ENCODE results near the gene CACNA1D. TPM values are rescaled to one million over a fixed set of nuclear protein-coding genes. Genes with fewer than 3 reads are reported as not detected.

CACNA1D gene
- total RNA-seq, 5 donors from 2014 or later (not counting 1 experiment from before 2014, with no cell fraction given): 0.09 to 0.47 (median 0.34) TPM; not detected in 1

DNA sequence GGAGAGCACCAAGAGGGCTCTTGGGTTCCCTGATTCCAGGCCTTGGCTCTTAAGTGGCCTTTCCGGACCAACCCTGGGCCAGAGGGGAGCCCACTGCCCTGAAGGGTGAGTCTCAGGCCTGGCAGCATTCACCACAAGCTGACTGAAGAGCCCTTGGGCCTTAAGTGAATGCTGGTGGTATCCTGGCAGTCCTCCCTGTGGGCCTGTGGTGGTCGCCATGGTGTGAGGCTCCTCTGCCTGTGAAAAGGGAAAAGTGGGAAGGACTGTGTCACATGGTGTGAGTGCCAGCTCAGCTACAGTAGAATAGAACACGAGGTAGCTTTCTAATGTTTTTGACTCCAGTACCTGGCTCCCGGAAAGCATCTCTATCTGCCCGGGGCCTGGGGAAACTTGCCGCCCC is 336.5 kb downstream of the CACNA1D start:
- Histone ChIP-seq H3K27me3 (replicated peaks in 1 of 2; ENCODE audit: control insufficient read depth in 2 of 2, extremely low read depth in 1 of 2, insufficient read depth in 2 of 2, low read length in 1 of 2) (no peaks in the 10 kb centered on the region), H3K9me3 (no peaks in the 10 kb centered on the region), H3K36me3 (ENCODE audit: control insufficient read depth in 2 of 2, extremely low read depth in 1 of 2, insufficient read depth in 1 of 2, low read length in 1 of 2) (no peaks in the 10 kb centered on the region), H3K27ac (ENCODE audit: low read length) (no peak overlapping the region), H3K4me3 (ENCODE audit: control insufficient read depth in 1 of 2, extremely low read depth in 1 of 2, low read length in 1 of 2) (no peak overlapping the region), H3K4me1 (ENCODE audit: control insufficient read depth in 1 of 2, extremely low read depth in 1 of 2, insufficient read depth in 2 of 2, low read length in 2 of 2) (no peaks in the 10 kb centered on the region)
- ChIA-PET CTCF (no interaction called here), POLR2A (no interaction called here)
- no peak for DNase-seq
- H3K27ac Mint-ChIP-seq: no peak overlapping the region
- no peaks in the 10 kb centered on the region for H3K4me1 Mint-ChIP-seq
- 94% methylated on average over 6 of the region's 6 CpGs for WGBS (ENCODE audit: insufficient coverage)
- H3K27me3 Mint-ChIP-seq: no peaks in the 10 kb centered on the region
- no peaks in the 10 kb centered on the region for H3K9me3 Mint-ChIP-seq
- no peak overlapping the region for H3K4me3 Mint-ChIP-seq
- no peak for ATAC-seq (replicated peaks in 1 of 4)
- H3K36me3 Mint-ChIP-seq: no peaks in the 10 kb centered on the region

- WGBS (ENCODE audit: insufficient coverage): 91% methylated on average over 5 of the region's 9 CpGs
- Mint-ChIP-seq H3K4me1 (no peaks in the 10 kb centered on the region), H3K9me3 (no peaks in the 10 kb centered on the region), H3K27ac (no peak overlapping the region), H3K36me3 (no peaks in the 10 kb centered on the region), H3K4me3 (no peak overlapping the region), H3K27me3 (peaks cover 0 to 2% of the 10 kb centered on the region in 2 donors)
- Histone ChIP-seq H3K27ac (ENCODE audit: low read length) (no peak overlapping the region), H3K4me3 (ENCODE audit: control insufficient read depth in 1 of 2, extremely low read depth in 1 of 2, low read length in 1 of 2) (no peak overlapping the region), H3K9me3 (no peaks in the 10 kb centered on the region), H3K27me3 (replicated peaks in 1 of 2; ENCODE audit: control insufficient read depth in 2 of 2, extremely low read depth in 1 of 2, insufficient read depth in 2 of 2, low read length in 1 of 2) (peaks cover 0 to 10% of the 10 kb centered on the region in 2 experiments), H3K4me1 (ENCODE audit: control insufficient read depth in 1 of 2, extremely low read depth in 1 of 2, insufficient read depth in 2 of 2, low read length in 2 of 2) (no peaks in the 10 kb centered on the region), H3K36me3 (ENCODE audit: control insufficient read depth in 2 of 2, extremely low read depth in 1 of 2, insufficient read depth in 1 of 2, low read length in 1 of 2) (no peaks in the 10 kb centered on the region)
- DNase-seq (no peak), ATAC-seq (replicated peaks in 1 of 4) (no peak)
- POLR2A ChIA-PET: no interaction called here
- CTCF ChIA-PET: no interaction called here
Observed at GRCh38 chr3:53833053-53833645, 338.7 kb downstream of the CACNA1D start.

DNA sequence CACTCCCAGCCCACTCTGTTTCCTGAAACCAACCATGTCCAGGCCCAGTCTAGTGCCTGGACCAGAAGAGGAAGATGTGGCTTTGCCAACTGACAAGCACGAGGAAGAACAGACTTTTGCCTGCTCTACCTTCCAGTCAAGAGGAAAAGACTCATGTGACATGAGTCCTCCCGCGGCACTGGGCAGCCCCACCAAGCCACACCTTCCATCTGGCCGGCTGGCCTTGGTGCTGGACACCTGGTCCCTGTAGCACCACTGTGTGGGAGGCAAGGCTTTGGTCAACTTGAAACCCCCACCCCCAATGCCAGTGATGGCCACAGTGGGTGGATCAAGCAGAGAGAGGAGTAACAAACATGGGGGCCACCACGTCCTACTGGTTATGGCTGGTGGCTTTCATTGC is 339.3 kb downstream of the CACNA1D start:
- no peak overlapping the region for H3K27ac Mint-ChIP-seq
- Histone ChIP-seq H3K9me3 (no peaks in the 10 kb centered on the region), H3K4me3 (ENCODE audit: control insufficient read depth in 1 of 2, extremely low read depth in 1 of 2, low read length in 1 of 2) (no peak overlapping the region), H3K4me1 (ENCODE audit: control insufficient read depth in 1 of 2, extremely low read depth in 1 of 2, insufficient read depth in 2 of 2, low read length in 2 of 2) (no peaks in the 10 kb centered on the region), H3K27ac (ENCODE audit: low read length) (no peak overlapping the region), H3K36me3 (ENCODE audit: control insufficient read depth in 2 of 2, extremely low read depth in 1 of 2, insufficient read depth in 1 of 2, low read length in 1 of 2) (no peaks in the 10 kb centered on the region), H3K27me3 (replicated peaks in 1 of 2; ENCODE audit: control insufficient read depth in 2 of 2, extremely low read depth in 1 of 2, insufficient read depth in 2 of 2, low read length in 1 of 2) (peaks cover 0 to 15% of the 10 kb centered on the region in 2 experiments)
- WGBS (ENCODE audit: insufficient coverage): 71% methylated on average over 4 of the region's 5 CpGs
- H3K27me3 Mint-ChIP-seq: peaks cover 0 to 4% of the 10 kb centered on the region in 2 donors
- DNase-seq (no peak), ATAC-seq (replicated peaks in 1 of 4) (no peak)
- no peaks in the 10 kb centered on the region for H3K9me3 Mint-ChIP-seq
- H3K4me3 Mint-ChIP-seq: no peak overlapping the region
- CTCF ChIA-PET: no interaction called here
- POLR2A ChIA-PET: no interaction called here
- H3K36me3 Mint-ChIP-seq: no peaks in the 10 kb centered on the region
- no peaks in the 10 kb centered on the region for H3K4me1 Mint-ChIP-seq

DNA sequence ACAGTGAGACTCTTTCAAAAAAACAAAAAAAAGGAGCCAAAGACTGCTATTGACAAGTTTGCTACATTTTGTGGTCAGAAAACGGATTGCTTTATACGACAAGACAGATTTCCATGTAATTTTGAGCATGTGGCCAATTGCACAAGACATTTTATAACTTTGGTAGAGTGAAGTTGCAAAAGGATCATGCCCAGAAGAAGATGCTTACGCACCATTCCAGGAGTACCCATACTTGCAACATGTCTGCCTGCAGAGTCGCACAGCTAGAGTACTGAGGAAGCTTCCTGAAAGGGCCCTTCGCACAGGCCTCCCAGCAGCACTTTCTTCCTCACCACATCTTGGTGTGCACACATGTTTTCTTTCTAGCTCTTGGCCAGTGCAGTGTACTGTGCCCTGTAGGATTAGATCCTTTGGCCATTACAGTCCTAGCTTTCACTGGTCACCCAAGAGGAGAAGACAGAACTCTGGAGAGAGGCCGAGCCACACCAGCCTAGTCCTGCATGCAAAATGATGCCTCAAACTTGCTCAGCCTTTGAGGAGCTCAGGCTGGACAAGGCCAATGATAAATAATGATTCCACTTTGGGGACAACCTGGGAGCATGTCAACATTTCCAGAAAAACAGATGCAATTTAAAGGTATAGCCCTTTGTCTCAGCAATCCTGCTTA is 340.2 kb downstream of the CACNA1D start:
- no peak overlapping the region for H3K4me3 ChIP-seq (ENCODE audit: control insufficient read depth in 1 of 2, extremely low read depth in 1 of 2, low read length in 1 of 2)
- H3K9me3 Mint-ChIP-seq: no peaks in the 10 kb centered on the region
- no peak overlapping the region for H3K27ac ChIP-seq (ENCODE audit: low read length)
- H3K27ac Mint-ChIP-seq: no peak overlapping the region
- peaks cover 0 to 15% of the 10 kb centered on the region in 2 experiments for H3K27me3 ChIP-seq (replicated peaks in 1 of 2; ENCODE audit: control insufficient read depth in 2 of 2, extremely low read depth in 1 of 2, insufficient read depth in 2 of 2, low read length in 1 of 2)
- no peak for ATAC-seq (replicated peaks in 1 of 4)
- no peaks in the 10 kb centered on the region for H3K9me3 ChIP-seq
- no peaks in the 10 kb centered on the region for H3K4me1 Mint-ChIP-seq
- H3K27me3 Mint-ChIP-seq: peaks cover 6% of the 10 kb centered on the region in 2 donors
- H3K36me3 ChIP-seq (ENCODE audit: control insufficient read depth in 2 of 2, extremely low read depth in 1 of 2, insufficient read depth in 1 of 2, low read length in 1 of 2): no peaks in the 10 kb centered on the region
- no peak overlapping the region for H3K4me3 Mint-ChIP-seq
- ChIA-PET POLR2A (no interaction called here), CTCF (no interaction called here)
- 90% methylated on average over 6 of the region's 6 CpGs for WGBS (ENCODE audit: insufficient coverage)
- H3K4me1 ChIP-seq (ENCODE audit: control insufficient read depth in 1 of 2, extremely low read depth in 1 of 2, insufficient read depth in 2 of 2, low read length in 2 of 2): no peaks in the 10 kb centered on the region
- no peaks in the 10 kb centered on the region for H3K36me3 Mint-ChIP-seq
- DNase-seq: no peak

DNA sequence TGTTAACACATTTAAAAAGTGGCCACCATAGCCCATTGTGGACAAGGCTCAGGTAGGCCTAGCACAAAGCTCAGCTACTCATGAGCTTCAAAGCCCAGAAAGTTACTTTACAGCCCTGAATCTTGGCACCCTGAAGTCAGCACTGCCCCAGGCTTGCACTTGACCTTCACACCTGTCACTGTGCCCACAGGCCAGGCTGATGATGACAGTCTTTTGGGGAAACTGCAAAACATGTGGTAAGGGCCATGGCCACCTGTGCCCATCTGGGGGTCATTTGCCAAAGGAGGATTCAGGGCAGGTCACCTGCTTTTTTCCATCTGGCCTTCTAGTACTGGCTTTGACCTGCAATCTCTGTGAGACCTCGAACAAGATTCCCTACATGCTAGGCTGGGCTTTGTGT is 340.8 kb downstream of the CACNA1D start:
- no peaks in the 10 kb centered on the region for H3K36me3 Mint-ChIP-seq
- H3K27me3 ChIP-seq (replicated peaks in 1 of 2; ENCODE audit: control insufficient read depth in 2 of 2, extremely low read depth in 1 of 2, insufficient read depth in 2 of 2, low read length in 1 of 2): peaks cover 0 to 15% of the 10 kb centered on the region in 2 experiments
- no peak overlapping the region for H3K4me3 Mint-ChIP-seq
- H3K4me1 ChIP-seq (ENCODE audit: control insufficient read depth in 1 of 2, extremely low read depth in 1 of 2, insufficient read depth in 2 of 2, low read length in 2 of 2): no peaks in the 10 kb centered on the region
- H3K27ac Mint-ChIP-seq: no peak overlapping the region
- WGBS (ENCODE audit: insufficient coverage): no CpG with 5 or more reads among the region's 1 CpG
- H3K9me3 ChIP-seq: no peaks in the 10 kb centered on the region
- CTCF ChIA-PET: no interaction called here
- ATAC-seq (replicated peaks in 1 of 4) (no peak), DNase-seq (no peak)
- peaks cover 6% of the 10 kb centered on the region in 2 donors for H3K27me3 Mint-ChIP-seq
- POLR2A ChIA-PET: no interaction called here
- no peak overlapping the region for H3K27ac ChIP-seq (ENCODE audit: low read length)
- H3K9me3 Mint-ChIP-seq: no peaks in the 10 kb centered on the region
- no peaks in the 10 kb centered on the region for H3K4me1 Mint-ChIP-seq
- H3K4me3 ChIP-seq (ENCODE audit: control insufficient read depth in 1 of 2, extremely low read depth in 1 of 2, low read length in 1 of 2): no peak overlapping the region
- no peaks in the 10 kb centered on the region for H3K36me3 ChIP-seq (ENCODE audit: control insufficient read depth in 2 of 2, extremely low read depth in 1 of 2, insufficient read depth in 1 of 2, low read length in 1 of 2)

DNA sequence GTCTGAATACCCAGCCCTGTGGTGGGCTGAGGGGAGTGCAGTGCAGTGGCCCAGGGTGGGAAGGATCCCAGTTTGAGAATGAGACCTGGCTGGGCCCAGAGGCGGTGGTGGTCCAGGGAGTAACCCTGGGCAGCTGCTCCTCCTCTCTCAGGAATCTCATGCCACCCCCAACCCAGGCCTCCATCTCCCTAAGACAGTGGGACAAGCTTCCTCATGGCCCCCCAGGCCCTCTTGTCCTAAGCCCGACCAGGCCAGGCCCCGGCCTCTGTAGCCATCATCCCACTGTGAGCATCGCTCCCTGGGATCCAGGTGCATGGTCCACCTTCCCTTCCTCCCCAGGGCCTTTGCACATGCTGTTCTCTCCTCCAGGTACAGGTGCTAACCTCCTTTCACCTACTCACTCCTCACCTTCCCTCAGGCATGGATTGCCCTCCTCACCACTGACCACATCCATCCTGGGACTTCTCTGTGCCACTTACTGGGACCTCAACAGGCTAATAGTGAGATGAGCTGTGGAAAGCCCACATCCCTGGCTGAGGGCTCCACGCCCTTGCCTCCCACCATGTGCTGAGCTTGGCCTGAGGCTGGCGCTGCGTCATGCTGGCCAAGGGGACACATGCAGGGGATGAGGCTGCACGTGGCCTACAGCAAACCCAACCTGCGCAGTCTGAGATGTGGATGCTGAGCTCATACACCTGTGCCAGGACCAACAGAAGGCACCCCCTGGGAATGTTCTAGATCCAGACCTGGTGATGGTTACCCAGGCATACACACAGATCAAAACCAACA is 341.9 kb downstream of the CACNA1D start:
- DNase-seq (no peak), ATAC-seq (replicated peaks in 1 of 4) (no peak)
- Histone ChIP-seq H3K36me3 (ENCODE audit: control insufficient read depth in 2 of 2, extremely low read depth in 1 of 2, insufficient read depth in 1 of 2, low read length in 1 of 2) (no peaks in the 10 kb centered on the region), H3K9me3 (no peaks in the 10 kb centered on the region), H3K27ac (ENCODE audit: low read length) (no peak overlapping the region), H3K27me3 (replicated peaks in 1 of 2; ENCODE audit: control insufficient read depth in 2 of 2, extremely low read depth in 1 of 2, insufficient read depth in 2 of 2, low read length in 1 of 2) (peaks cover 0 to 16% of the 10 kb centered on the region in 2 experiments), H3K4me3 (ENCODE audit: control insufficient read depth in 1 of 2, extremely low read depth in 1 of 2, low read length in 1 of 2) (no peak overlapping the region), H3K4me1 (ENCODE audit: control insufficient read depth in 1 of 2, extremely low read depth in 1 of 2, insufficient read depth in 2 of 2, low read length in 2 of 2) (no peaks in the 10 kb centered on the region)
- no peak overlapping the region for H3K4me3 Mint-ChIP-seq
- H3K27me3 Mint-ChIP-seq: peaks cover 6% of the 10 kb centered on the region in 2 donors
- no peaks in the 10 kb centered on the region for H3K4me1 Mint-ChIP-seq
- ChIA-PET CTCF (no interaction called here), POLR2A (no interaction called here)
- no peak overlapping the region for H3K27ac Mint-ChIP-seq
- H3K9me3 Mint-ChIP-seq: no peaks in the 10 kb centered on the region
- WGBS (ENCODE audit: insufficient coverage): 86% methylated on average over 7 of the region's 9 CpGs
- no peaks in the 10 kb centered on the region for H3K36me3 Mint-ChIP-seq

Measured in T-cell (primary cell).